ENCODE data around the gene KCNMB1.

KCNMB1 gene

GRCh38 chr5:170416526-170416925 lies 27.4 kb upstream of the KCNMB1 start:
- in situ Hi-C loops (cut with HindIII; ENCODE audit: low sequenced_read_pairs) = no loop called here

DNA sequence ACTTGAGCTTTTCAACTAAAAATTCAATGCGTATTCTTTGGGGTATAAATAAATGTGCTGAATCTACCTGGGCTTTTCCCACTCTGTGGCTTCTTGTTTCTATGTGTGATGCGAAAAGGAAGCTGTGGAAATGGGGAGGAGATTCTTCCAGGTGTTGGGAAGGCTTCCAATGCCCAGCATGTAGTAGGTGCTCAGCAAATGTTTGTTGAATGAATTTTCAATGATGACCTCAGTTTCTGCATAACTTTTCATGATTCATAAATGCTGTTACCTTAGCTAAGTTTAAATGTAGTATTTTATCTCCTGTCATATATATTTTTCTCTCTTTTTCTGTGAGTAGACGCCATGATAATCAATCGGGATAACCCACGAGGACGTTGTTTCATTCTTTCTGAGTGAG lies 25.6 kb upstream of the KCNMB1 start:
- in situ Hi-C loops (cut with HindIII; ENCODE audit: low sequenced_read_pairs) = no loop called here

- in situ Hi-C loops (cut with HindIII; ENCODE audit: low sequenced_read_pairs) = no loop called here
Measured at GRCh38 chr5:170413897-170414296, 24.7 kb upstream of the KCNMB1 start.

DNA sequence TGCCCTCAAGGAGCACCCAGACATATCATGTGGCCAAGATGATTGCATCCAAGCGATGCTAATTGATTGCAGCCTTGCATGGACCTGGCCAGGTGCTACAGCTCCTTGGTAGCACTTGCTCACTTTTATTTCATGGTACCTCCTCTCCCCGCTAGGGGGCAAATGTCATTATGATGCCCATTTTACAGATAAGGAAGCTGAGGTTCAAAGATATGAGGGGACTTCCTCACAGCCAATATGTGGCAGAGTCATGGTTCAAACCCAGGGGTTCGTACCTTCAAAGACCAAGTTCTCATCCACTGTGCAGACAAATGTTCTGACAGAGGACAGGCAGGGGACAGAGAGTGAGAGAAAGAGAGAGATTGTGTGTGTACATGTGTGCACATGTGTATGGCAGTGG lies 21.9 kb upstream of the KCNMB1 start:
- in situ Hi-C loops (cut with HindIII; ENCODE audit: low sequenced_read_pairs) = no loop called here

DNA sequence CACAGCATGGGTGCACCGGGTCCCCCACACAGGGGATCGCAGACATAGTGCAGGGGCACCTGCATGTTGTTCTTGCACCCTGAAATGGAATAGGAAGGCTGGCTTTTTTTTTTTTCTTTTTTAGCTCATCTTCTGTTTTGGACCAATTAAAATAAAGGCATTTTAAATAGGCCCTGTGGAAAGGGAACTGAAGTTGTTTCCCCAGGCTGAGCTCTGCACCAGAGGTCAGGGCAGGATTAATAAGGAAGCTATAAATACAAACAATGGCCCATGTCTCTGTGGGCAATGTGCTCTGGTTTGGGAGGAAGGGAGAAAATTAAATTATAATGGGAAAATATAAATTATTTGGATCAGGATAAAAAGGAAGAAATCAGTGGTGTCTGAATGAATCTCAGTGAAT lies 21.2 kb upstream of the KCNMB1 start:
- in situ Hi-C loops (cut with HindIII; ENCODE audit: low sequenced_read_pairs) = no loop called here

GRCh38 chr5:170408877-170409660 lies 19.9 kb upstream of the KCNMB1 start:
- in situ Hi-C loops (cut with HindIII; ENCODE audit: low sequenced_read_pairs) = no loop called here

DNA sequence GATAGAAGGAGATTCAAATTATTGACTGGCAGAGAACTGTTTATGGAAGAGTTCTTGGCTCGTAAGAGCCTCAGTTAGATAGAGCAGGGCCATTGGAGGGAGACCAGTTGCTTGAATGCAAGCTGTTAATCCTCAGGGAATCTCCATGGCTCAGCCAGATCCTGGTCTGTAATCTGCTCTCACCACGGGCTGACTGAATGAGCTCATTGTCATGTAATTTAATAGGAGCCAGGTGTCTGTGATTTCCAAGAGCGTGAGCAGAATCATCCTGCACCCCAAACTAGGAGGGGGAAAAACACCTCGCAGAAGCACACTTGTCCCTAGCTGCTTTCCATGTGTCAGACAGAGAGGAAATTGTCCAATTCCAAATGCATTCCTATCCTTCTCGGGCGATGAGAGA lies 19.1 kb upstream of the KCNMB1 start:
- in situ Hi-C loops (cut with HindIII; ENCODE audit: low sequenced_read_pairs) = no loop called here

DNA sequence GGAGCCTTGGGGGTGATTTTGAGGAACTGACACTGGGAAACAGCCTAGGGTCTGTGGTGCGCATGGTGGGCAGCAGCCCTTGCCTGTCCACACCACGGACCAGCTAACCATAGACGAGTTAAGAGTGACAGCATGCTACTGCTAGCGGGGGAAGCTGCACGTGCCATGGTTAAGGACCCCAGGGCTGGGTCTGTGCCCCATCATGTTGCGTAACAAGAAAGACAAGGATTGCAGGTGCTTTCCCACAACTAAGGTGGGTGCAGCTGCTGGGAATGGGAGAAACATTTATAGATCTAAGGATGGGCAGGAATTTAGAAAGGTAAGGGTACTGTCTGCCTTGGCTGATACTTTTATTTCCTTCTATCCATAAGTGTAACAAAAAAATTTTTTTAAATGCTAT lies 17.9 kb upstream of the KCNMB1 start:
- in situ Hi-C loops (cut with HindIII; ENCODE audit: low sequenced_read_pairs) = no loop called here

DNA sequence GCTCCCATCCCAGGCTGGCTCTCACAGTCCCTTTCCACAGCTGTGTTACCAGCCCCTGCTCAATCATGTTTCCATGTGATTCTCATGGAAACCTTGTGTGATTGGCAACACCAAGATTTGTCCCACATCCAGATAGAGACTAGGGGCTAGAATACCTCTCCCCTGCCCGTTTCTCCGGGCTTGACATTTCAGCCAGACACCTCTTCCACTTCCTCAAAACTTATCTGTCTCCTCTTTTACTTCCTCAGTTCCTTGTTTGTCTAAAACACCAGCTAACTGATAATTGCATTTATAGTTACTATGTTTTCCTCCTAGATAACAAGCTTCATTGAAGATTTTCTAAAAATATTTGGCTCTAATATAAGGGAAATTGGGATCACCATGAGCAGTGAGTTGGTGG lies 16.6 kb upstream of the KCNMB1 start:
- in situ Hi-C loops (cut with HindIII; ENCODE audit: low sequenced_read_pairs) = no loop called here

- in situ Hi-C loops (cut with HindIII; ENCODE audit: low sequenced_read_pairs) = no loop called here
Measured at GRCh38 chr5:170404398-170404797, 15.2 kb upstream of the KCNMB1 start.

DNA sequence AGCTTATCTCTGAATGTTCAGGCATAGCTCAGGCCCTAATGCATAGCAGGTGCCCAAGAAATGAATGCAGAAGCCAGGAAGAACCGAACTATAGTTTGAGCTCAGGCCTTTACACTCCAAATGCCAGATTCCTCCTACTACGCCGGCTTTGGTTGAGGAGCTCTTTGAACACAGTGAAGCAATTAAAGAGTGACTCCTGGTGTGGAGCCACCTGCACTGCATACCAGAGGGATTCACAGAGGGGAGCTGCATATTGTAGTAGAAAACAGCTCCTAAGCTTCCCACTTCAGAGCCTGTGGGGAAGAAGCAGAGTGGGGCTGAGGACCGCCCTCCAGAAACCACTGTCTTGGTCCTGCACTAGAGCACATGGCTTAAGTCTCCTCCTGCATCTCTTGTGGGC lies 14.5 kb upstream of the KCNMB1 start:
- in situ Hi-C loops (cut with HindIII; ENCODE audit: low sequenced_read_pairs) = no loop called here

DNA sequence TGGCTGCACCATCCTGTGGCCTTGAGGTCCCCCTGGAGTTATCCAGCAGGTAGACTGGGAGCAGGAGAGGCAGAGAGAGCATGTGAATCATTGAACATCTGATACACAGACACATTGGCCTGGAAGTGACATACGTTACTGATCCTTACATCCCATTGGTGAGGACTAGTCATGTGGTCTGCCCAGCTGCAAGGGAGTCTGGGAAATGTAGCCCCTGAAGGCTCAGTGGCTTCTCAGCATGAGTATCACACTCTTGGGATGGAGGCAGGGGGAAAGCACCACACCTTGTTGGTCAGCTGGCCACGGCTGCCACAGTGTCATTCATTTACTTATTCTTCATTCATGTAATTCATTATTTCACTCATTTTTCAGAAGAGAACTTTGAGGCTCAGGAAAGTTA lies 13.3 kb upstream of the KCNMB1 start:
- in situ Hi-C loops (cut with HindIII; ENCODE audit: low sequenced_read_pairs) = no loop called here

DNA sequence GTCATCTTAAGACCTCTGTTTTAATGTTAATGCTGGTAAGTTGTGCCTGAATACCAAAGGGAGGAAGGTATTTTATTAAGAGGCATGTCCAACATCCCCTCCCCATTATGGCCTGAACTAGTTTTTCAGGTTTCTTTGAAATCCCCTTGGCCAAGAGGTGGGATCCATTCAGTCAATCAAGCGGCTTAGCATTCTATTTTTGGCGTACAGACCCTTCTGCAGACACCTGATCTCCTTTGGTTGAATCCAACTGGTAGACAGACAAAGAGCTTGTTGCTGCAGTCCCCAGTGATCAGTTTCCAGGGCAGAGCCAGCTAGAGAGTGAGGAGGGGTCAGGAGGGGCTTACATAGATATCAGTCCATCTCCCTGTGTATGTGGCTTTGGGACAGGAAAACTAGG lies 7.9 kb upstream of the KCNMB1 start:
- in situ Hi-C loops (cut with HindIII; ENCODE audit: low sequenced_read_pairs) = no loop called here

- in situ Hi-C loops (cut with HindIII; ENCODE audit: low sequenced_read_pairs) = no loop called here
Measured at GRCh38 chr5:170393958-170394357, 4.8 kb upstream of the KCNMB1 start.

- in situ Hi-C loops (cut with HindIII; ENCODE audit: low sequenced_read_pairs) = no loop called here
Measured at GRCh38 chr5:170393235-170393634, 4.1 kb upstream of the KCNMB1 start.

GRCh38 chr5:170390472-170390871 lies 1.3 kb upstream of the KCNMB1 start:
- in situ Hi-C loops (cut with HindIII; ENCODE audit: low sequenced_read_pairs) = no loop called here

DNA sequence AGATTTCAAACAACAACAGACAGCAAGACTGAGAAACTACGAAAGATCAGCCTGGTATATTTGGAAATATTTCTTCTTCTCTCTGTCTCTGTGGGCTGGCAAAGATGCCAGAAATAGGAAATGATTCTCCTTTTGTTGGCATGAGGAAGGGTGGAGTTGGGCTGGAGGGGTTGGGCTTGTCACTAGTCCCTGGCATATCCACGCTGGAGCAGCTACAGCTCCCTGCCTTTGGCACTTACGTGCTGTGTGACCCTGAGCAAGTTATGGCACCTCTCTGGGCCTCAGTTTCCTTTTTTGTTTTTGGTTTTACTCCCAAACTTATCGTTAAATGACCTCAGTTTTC lies 354 bp upstream of the KCNMB1 start:
- in situ Hi-C loops (cut with HindIII; ENCODE audit: low sequenced_read_pairs) = no loop called here

- in situ Hi-C loops (cut with HindIII; ENCODE audit: low sequenced_read_pairs) = no loop called here
Measured at GRCh38 chr5:170387775-170388639, 1.2 kb downstream of the KCNMB1 start.

DNA sequence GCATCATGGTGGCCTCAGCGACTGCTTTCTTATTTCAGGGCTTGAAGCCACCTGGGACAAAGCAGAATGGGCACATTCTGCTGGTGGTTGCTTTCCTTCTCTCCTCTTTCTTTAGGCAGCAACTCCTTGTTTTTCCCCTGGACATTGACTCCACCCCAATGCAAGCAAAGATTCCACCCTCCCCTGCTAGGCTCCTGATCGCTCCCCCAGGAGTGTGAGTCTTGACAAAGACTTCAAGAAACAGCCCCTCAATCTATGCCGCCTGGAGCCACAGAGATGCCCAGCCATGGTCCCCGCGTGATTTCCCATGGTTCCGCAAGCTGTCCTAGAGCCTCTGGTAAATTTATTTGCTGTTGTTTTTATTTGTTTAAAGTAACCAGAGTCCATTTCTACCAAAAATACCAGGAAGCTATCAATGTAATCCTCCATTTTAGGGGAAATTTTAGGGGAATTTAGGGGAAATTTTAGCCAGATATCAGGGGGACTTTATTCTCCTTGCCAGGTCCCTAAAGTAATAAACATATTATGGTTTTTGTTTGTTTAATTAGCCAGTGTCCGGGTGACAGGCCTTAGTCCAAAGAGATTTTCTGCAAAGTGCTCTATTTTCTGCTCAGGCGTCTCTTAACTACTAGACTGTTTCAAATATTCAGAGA lies 2.3 kb downstream of the KCNMB1 start:
- in situ Hi-C loops (cut with HindIII; ENCODE audit: low sequenced_read_pairs) = no loop called here

DNA sequence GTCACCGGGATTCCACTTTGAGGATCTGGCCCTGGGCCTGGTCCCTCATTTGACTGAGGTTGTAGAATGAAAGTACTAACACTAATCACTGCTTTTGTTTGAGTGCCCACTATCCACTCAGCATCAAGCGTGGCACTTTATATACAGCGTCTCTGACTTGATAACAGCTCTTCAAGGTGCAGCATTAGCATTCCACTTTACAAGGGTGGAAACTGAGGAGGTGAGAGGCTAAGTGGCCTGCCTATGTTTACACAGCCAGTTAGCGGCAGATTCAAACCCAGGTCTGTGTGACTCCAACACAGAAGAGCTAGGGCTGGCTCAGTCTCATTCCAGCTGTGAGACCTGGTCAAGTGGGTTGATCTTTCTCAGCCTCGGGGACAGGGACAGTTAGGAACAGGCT lies 5.9 kb downstream of the KCNMB1 start:
- in situ Hi-C loops (cut with HindIII; ENCODE audit: low sequenced_read_pairs) = no loop called here

DNA sequence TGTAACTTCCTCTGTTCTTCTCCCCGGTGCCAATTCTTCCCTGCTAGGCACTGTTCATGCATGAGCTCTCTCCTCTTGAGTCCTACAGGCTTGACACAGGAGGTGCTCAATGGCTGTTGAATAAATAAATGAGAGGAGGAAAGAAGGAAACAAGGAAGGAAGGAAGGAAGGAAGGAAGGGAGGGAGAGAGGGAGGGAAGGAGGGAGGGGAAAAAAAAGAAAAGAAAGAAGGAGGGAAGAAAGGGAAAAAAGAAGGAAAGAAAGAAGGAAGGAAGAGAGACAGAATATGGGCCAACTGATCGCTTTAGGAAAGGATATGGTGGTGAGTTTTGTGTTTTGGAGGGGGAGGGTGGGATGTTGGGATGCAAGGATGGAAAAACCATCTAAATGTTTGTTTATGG lies 6.4 kb downstream of the KCNMB1 start:
- in situ Hi-C loops (cut with HindIII; ENCODE audit: low sequenced_read_pairs) = no loop called here

All from DLD1 (cell line).